GM19468 (cell line): Measurements from ENCODE around the gene GGNBP2.
"Not testable (repeated sequence)": the region's sequence is repeated elsewhere in the genome, so short reads cannot be mapped to it uniquely, and the experiment has no call there.

Experiments used
- ATAC-seq: cut with Tn5 transposase; IDR thresholded peaks from one replicate; pipeline ENCODE4 v1.9.1; 2021; ENCODE audit warnings: mild to moderate bottlenecking, moderate library complexity, moderate number of reproducible peaks; ENCODE audit not compliant: unreplicated experiment; ENCODE audit errors: extremely low read depth

GGNBP2 gene, protein sequence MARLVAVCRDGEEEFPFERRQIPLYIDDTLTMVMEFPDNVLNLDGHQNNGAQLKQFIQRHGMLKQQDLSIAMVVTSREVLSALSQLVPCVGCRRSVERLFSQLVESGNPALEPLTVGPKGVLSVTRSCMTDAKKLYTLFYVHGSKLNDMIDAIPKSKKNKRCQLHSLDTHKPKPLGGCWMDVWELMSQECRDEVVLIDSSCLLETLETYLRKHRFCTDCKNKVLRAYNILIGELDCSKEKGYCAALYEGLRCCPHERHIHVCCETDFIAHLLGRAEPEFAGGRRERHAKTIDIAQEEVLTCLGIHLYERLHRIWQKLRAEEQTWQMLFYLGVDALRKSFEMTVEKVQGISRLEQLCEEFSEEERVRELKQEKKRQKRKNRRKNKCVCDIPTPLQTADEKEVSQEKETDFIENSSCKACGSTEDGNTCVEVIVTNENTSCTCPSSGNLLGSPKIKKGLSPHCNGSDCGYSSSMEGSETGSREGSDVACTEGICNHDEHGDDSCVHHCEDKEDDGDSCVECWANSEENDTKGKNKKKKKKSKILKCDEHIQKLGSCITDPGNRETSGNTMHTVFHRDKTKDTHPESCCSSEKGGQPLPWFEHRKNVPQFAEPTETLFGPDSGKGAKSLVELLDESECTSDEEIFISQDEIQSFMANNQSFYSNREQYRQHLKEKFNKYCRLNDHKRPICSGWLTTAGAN

DNA sequence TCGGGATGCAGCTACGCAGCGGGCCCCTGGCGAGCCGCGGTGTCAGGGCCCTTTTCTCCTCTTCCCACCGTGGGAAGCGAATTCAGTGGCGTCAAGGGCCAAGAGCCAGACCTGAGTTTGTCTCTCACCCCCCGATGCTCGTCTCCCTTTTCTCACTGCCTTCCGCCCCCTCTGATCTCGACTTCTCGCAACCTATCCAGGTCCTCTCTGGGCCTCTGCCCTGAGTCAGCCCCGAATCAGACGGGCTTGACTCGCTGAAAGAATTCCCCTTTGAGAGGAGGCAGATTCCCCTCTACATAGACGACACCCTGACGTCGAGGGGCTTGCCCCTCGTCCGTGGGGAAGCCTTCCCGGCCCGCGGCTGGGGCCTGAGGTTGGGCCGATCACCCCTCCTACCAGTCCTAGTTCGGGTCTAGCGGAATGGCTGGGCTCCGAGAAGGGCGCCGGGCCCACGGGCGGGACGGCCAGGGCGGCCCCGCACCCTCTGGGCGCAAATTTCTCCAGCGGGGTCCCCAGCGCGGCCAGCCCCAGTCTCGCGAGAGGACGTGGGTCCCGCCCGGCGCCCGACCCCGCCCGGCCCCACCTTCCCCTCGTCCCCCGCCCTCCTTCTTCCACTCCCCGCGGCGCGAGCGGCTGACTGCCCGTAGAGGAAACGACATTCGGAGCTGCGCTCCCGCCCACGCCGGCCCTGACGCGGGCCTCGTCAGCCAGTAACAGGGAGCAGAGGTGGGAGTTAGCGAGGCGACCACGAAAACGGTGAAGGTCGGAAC is at the start of gene GGNBP2:
Gene GGNBP2 (plus strand): TSS at position 613 of the 770 bp plus-strand sequence. CDS start 806 bp downstream, outside the sequence.
- ATAC-seq, result peak; percentile 34

DNA sequence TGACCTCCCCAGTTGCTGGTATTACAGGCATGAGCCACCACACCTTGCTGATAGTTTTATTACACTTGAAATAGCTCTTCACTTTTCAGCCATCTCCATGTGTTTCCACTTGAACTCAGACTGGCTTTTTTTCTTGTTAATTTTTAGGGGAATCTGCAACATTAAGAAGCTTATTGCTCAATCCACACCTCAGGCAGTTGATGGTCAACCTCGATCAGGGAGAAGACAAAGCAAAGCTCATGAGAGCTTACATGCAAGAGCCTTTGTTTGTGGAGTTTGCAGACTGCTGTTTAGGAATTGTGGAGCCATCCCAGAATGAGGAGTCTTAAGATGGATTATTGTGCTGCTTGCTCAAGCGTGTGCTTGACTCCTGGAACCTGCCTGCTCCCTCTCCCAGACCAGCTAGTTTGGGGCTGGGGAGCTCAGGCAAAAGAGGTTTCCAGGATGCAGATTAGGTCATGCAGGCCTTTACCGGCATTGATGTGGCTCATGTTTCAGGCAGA is 49.6 kb upstream of the GGNBP2 start:
- ATAC-seq, result no peak

DNA sequence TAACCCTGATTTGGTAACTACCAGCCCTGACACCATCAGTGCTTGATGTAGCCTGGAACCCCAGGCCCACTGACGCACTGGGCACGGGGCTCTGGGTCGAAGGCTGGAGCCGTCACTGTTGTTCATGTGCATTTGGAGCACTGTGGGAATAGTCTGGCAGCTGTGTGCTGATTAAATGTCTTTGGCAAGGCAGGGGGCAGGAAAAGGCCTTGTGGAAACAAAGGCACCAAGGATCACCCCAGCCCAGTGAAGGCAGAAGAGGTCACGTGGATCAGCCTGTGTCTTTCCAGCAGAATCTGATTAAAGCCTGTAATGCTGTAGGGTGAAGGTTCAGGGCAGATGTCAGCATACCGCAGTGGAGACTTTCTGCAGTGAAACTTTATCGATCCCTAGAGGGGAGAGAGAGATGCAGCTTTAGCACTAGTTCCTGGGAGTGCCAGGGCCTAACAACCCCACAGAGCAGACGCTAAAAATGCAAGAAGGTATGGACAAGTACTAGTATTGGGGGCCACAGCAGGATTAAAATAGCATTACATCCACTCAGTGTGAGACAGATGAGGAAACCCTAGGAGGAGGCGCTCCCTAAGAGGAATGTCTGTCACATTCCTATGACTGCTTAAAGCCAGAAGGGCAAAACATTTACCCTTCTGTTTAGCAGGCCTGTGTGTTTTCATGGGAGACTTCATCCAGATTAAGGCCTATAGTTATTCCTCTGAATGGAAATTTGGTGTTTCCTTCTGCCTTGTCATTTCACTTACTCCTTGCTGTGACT is 48.5 kb upstream of the GGNBP2 start:
- no peak for ATAC-seq

DNA sequence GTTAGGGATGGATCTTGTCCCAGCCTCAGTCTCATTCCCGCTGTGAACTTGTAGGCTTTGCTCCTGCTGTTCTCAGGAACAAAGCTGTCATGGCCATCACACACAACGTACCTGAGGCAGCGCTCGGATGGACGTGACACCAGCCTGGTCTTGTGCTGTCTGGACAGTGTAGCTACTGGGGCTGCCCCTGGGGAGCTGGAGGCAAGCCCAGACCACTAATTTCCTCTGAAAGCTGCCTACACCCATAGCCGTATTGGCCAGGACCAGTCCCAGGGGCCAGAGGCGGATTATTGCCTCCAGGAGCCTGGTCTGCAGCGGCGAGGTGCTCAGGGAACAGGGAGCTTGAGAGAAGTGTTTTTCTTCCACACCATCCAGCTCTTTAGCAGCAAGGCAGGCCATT is 46.6 kb upstream of the GGNBP2 start:
- no peak for ATAC-seq

DNA sequence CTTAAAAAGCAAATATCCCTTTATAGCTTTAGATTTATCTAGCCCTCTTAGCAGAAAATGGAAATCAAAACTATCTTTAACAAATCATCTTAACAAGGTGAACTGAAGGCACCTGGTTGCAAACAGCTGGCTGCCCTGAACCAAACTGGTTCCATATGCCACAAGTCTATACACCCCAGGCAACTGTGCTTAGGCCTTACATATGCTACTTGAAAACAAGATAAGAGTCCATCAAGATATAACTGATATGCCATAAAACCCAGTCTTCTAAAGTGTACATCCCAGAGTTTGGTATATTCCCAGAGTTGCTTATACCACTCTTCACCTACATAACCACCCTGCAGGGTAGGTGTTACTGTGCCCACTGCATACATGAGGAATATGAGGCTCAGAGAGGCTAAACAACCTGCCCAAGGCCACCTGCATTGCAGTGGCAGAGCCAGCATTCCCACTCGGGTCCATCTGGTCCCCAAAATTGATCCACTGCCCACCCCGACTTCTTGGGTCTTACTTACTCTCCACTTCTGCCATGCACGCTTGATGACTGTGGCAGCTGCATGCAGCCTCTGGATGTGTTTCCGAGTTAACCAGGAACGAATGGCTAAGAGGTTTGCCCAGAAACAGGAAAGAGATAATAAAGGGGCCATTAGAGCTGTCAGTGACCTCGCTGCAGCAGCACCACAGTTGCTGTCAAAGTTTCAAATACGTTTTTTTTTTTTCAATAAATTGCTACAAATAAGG is 46.0 kb upstream of the GGNBP2 start:
- no peak for ATAC-seq

DNA sequence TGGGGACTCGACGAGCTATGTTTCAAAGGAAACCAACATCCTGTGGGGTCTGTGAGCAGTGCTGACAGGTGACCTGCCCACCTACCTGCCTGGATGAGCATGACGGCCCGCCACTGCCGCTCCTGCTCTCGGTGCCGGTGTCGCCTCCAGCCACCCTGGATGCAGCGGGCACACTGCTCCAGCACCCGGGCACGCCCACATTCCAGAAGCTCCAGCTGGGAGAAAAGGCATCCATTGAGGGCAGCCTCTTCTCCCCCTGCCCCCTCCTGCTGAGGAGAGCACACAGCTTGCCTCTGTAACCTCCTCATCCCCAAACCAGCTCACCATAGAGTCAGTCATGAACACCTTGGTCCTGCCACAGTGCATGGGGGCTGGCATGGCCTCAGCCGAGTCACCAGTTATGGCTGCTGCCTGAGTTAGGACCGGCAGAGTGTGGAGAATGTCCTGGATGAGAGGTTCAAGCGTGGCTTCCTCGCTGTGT is 43.9 kb upstream of the GGNBP2 start:
- no peak for ATAC-seq

DNA sequence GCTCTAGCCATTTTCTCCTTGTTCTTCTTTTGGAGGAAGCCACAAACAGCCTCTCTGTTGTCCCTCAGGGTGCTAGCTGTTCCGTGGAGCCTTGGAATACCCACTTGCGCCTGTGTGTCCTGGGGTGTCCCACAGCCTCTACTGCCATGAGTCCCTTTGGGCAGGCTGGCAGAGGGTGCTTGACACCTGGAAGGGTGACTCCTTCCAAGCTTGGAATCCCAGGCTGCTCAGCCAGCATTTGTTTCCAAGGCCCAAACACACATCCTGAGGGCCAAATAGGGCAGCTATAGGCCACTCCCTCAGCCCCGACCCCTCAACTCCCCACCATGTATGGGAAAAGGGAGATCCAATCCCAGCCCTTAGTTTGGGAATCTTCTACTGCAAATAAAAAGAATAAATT is 43.4 kb upstream of the GGNBP2 start:
- no peak for ATAC-seq

DNA sequence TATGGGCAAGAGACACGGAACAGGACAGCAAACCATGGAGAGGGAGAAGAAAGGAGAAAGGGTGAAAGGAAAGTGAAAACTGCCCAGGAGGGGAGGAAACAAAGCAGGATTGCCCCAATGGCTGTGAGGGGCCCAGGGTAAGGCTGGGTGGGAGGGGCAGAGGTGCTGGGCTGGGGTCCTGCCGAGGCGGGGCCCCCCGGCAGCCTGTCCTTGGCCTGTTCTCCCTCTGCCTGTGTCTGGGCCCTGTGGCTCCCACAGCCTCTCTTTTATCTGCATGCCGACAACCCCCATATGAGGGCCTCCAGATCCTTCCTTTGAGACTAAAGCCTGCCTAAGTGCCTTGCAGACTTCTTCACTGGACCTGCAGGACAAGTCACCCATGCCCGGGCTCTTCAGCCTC is 42.8 kb upstream of the GGNBP2 start:
- ATAC-seq, result no peak

DNA sequence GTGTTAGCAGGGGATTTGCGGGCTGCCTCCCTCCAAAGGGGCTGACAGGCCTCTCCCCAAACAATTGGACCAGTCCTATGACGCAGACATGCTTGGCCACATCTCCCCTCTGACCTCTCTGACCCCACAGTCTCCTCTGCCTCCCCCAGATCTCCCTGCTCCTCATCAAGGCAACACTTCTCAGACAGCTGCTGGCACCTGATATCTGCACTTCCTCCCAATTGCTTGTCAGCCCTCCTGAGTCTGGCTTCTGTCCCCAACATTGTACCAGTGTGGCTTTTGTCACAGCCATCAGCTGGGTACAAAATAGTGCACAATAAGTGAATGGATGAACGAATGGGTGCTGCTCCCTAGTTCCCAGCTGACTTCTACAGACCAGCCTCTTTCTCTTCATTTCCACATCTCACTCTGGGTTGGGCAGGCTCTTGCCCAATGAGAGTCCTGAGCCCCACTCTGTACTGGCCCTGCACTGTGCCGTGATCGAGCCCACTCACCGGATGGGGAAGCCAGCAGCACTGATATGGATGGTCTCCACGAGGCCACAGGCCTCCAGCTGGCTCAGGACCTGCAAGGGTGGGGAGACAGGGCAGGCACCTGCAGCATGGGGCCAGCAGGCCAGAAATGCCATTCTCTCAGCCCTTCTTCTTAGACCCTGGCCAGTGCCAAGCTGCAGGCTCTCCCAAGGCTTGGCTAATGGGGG is 41.1 kb upstream of the GGNBP2 start:
- no peak for ATAC-seq

DNA sequence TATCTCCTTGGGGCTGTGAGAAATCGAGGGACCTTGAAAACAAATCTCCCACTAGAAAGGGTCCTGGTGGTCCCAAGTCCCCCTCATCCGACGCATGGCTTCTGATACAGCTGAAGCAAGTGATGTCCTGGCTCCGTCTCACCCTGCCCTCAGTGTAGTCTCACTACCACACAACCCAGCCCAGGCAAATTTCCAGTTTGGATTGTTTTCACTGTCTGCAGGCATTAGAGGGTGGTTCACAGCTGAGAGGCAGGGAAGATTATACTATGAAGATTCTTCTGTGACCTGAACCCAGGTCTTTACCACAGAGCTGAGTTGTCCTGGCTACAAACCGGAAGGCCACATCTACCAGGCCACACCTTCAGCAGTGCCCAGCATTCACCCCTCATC is 40.6 kb upstream of the GGNBP2 start:
- ATAC-seq, result no peak

DNA sequence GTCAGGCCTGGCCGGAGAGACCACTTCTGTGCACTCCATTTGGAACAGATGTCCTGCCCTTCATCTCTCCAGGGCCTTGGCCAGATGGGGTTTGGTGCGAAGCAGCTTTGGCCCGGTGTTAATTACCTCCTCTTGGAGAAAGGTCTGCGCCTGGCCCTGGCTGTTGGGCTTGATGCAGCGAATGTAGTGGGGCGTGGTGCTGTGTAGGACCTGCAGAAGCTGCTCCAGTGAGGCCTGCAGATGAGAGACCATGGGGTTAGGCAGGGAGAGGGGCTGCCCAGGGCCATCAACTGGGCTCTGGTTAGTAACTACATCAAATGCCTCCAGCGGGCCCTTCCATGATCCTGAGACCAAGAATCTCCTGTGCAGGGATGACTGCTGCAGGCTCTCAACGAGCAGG is 39.5 kb upstream of the GGNBP2 start:
- ATAC-seq, result no peak

DNA sequence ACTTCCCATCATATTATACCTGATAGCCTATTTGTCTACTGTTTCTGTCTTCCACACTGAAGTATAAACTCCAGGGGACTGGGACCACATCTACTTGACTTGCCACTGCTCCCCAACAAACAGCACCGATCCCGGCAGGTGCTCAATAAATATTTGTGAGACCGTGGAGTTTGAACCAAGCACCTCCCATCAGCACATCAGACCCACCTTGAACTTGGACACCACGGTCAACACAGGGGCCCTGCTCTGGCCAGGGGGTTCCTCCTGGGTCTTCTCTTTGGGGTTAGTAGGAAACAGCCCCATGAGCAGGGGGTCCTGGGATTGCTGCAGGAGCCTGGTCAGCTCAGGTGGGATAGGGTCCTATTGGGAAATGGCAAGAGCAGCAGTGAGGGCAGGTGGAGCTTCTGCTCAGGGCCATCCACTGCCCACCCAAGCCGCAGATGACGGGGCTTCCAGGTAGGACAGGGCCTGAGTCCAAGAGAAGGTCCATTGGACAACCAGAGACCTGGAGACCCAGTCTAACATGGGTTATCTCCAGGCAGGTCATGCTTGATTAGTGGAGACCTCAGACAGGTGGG is 38.4 kb upstream of the GGNBP2 start:
- ATAC-seq, result no peak

DNA sequence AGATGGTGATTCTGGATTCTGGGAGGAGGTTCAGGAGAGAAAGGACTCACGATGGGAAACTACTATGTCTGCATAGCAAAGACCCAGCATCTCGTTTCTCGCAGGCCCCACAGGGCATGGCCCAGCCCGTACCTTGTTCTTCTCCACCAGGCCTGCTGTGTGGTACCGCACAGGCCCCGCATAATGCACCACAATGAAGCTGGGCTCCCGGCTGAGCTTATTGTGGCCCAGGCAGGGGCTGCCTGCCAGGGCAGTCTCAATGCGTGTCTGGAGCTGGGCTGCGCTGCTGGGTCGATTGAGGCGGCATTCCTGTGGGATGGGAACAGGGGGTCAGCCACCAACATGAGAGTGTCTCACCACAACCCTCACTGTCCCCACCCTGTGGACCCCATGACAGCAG is 37.9 kb upstream of the GGNBP2 start:
- ATAC-seq, result no peak

DNA sequence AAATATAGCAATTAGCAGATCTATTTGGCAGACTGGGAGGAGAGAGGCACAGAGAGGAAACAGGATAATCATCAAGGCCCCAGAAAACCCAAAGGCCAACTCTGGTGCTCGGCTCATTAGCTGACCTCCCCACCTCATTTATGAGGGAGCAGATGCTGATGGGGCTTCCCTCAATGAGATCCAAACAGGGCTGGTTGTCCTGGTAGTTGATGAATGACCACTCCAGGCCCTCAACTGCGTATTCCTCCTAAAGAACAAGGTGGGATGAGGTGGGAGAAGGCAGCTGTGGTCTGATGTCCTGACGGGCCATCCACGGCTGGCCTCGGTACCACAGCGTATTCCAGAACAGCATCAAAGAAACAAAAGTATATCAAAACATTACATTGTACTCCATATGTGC is 37.5 kb upstream of the GGNBP2 start:
- ATAC-seq, result no peak

DNA sequence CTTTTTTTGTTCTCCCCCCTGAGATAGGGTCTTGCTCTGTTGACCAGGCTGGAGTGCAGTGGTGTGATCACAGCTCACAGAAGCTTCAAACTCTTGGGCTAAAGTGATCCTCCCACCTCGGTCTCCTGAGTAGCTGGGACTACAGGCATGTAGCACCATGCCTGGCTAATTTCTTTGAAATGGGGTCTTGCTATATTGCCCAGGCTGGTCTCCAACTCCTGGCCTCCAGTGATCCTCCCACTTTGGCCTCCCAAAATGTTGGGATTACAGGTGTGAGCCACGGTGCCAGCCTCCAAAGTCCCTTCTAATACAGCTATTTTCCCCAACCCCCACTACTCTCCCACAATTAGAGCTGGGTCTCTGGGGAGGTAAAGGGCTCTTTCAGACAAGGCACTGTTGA is 36.3 kb upstream of the GGNBP2 start:
- ATAC-seq, result not testable (repeated sequence)

DNA sequence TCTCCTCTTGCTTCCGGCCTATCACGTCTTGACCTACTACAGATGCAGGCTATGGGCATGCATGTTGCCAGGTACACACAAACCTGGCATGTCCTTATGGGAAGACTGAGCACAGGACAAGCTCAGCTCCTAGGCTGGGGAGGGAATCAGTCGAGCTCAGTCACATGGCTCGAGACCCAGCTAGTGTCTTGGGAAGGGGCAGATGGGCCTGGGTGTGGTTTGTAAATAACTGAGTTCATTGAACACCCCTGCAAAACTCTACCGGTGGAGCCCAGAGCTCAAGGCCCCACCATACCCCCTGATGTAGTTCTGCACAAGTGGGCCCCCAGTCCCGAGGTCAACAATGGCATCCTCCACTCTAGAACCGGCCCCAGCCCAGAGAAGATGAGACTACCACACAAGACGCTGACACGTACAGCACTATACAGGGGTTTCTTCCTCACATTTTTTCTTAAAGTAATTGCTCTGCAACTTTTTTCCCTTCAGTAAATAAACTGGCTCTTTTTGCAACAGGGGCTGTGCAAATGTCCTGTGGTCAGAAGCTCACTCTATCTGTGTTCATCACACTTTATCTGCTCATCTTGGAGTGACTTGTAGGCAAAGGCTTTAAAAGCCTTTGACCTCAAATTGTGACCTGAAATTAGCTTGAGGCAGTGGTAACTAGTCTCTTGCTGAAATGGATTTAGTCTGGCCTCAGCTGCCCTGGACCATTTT is 35.3 kb upstream of the GGNBP2 start:
- ATAC-seq, result no peak

DNA sequence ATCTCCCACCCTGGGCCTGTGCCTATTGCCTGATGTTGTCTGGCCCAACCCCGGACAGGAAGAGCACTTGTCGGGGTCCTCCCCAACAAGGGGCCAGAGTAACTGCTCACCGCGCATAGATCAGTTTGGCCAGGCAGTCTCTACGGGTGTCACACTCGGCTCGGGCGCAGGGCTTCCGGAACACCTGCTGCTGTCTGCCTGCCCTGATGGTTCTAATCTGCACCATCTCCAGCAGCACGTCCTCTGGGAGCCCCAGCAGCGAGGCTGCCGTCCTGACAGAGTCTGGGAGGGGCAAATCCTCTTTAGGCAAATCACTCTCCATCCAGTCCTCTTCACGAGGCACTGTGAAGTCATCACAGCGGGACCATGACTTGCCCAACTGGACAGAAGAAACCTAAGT is 34.1 kb upstream of the GGNBP2 start:
- ATAC-seq, result no peak

DNA sequence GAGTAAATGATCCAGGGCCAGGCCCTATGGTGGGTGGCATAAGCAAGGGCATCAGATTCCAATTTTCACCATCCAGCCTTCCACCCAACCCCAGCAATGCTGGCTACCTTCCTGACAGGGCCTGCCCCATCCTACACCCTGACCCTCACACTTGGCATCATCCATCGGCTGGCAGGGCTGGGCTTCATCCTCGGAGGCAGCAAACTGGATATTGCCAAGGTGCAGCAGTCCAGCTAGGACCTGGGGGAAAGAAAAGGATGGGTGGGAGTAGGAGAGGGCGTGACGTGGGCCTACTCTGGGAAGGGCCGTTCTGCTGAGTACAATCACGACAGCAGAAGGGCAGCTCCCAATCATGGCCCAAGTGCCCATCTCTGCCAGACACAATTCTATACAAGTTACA is 33.5 kb upstream of the GGNBP2 start:
- ATAC-seq, result no peak
